Pancreas (tissue), 10 donors: Measurements from ENCODE around the gene NR5A2. TPM values are rescaled to one million over a fixed set of nuclear protein-coding genes. Genes with fewer than 3 reads are reported as not detected.

ENCODE experiments used
- ATAC-seq, 4 donors: fragments of 200-7000 bp; cut with Tn5 transposase; one replicate each; pipeline versions ENCODE4 v1.8.0 to v1.9.1; 2020; ENCODE audit warnings: mild to moderate bottlenecking in 4 of 4, moderate library complexity in 4 of 4
- DNase-seq, 6 donors: peaks; one replicate each; pipeline ENCODE4 v3.0.0-alpha.2; 2020
- FAIRE-seq: peaks from 2 replicates; lab custom pipeline; 2012; peaks lifted over from hg19 to GRCh38; lab: Jason Lieb, UNC
- H3K27ac ChIP-seq, 4 donors: fragments of 200-600 bp; sonication (generic); 1 replicate in 3 of 4; 2 replicates in 1 of 4; pipeline versions ENCODE4 v1.5.0 to v1.8.0; 2020
- H3K27me3 ChIP-seq, 4 donors: fragments of 200-600 bp; one replicate each; pipeline ENCODE4 v1.8.0; 2021
- H3K36me3 ChIP-seq, 3 donors: fragments of 200-600 bp; sonication (generic) in 1 of 3; one replicate each; pipeline versions ENCODE4 v1.5.0 to v1.8.0; 2020 to 2021
- H3K4me1 ChIP-seq, 3 donors: fragments of 200-600 bp; one replicate each; pipeline ENCODE4 v1.8.0; 2021
- H3K4me3 ChIP-seq, 4 donors: fragments of 200-600 bp; sonication (generic) in 2 of 4; one replicate each; pipeline versions ENCODE4 v1.5.0 to v1.8.0; 2020 to 2021
- H3K9me3 ChIP-seq, 4 donors: fragments of 200-600 bp; one replicate each; pipeline ENCODE4 v1.8.0; 2021
- WGBS, 2 donors: extraction: QIAGEN DNeasy Blood & Tissue Kit; methylation state at CpG; one replicate each; pipeline ENCODE4 v1.1.7; 2013; 5-methylcytosine and 5-hydroxymethylcytosine counted together
- intact Hi-C, 3 donors: fragments of 100-400 bp; cut with DNase I; formaldehyde crosslinking; loops; one replicate each; pipeline versions ENCODE4 v1.11.1 to v1.14.2; 2022
- polyA plus RNA-seq, 2 donors: library from polyadenylated mRNA; stranded (reverse); fragments of 200-250 nt; gene quantifications; one replicate each; pipeline ENCODE4 v1.2.3, GENCODE V29; 2013
- total RNA-seq, 6 donors: library from RNA; stranded (reverse); fragmentation: NEBNext Ultra II Directional in 4 of 6; extraction: Animal tissue kit (Norgen Biotek cat#: 25700) in 4 of 6; gene quantifications; one replicate each; pipeline versions ENCODE4 v1.2.1 to v1.2.4, GENCODE V29; 2021 to 2023
- TF ChIP-seq, protein P1 (sequence below), 4 donors: fragments of 200-600 bp; sonication (generic) in 3 of 4; IDR thresholded peaks; one replicate each; pipeline versions ENCODE4 v1.5.0 to v1.8.0; 2021; ENCODE audit warnings: antibody characterized with exemption in 4 of 4
- donor health status: healthy with polysubstance abuse.
- donor health status: DM: no; HTN: no; CAD: no; lungs with moderate emphysema.
- donor health status: DM: no; HTN: no; CAD: no.
- donor health status: control.
- donor health status: control.
- donor health status: Bipolar disorder and iron deficiency.
- donor health status: DM: yes; HTN: yes; CAD: no.
- donor health status: DM: no; HTN: no; CAD: no.
- donor health status: DM: no; HTN: no; CAD: no.
- donor health status: DM: yes; HTN: yes; CAD: no.

Gene NR5A2
- total and polyA plus RNA-seq, 8 donors, result 28.3 to 114 (median 82.5) TPM

DNA sequence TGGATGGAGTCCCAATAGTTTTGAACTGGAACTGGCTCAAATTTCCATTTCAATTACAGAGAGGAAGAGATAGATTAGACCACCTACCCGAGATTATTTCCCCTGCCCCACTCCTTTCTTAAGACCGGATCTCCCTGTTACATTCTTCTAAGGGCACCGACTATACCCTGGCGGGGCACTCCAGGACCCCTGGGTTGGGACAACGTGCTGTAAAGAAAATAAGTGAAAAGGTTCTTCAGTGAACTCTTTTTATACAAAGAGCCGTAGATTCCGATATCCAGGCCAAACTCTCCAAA, 6.7 kb downstream of the NR5A2 start:
- Histone ChIP-seq H3K36me3 (no peaks in the 10 kb centered on the region), H3K27ac (peak overlapping the region; percentile 22 to 99 (median 80)), H3K9me3 (no peaks in the 10 kb centered on the region), H3K4me1 (peaks cover 0 to 9% (median 4%) of the 10 kb centered on the region in 3 donors), H3K4me3 (peak overlapping the region in 3 of 4 donors; percentile 28 to 72 (median 58)), H3K27me3 (no peaks in the 10 kb centered on the region)
- DNase-seq (no peak), ATAC-seq (no peak), FAIRE-seq (no peak)
- TF ChIP-seq, protein P1, sequence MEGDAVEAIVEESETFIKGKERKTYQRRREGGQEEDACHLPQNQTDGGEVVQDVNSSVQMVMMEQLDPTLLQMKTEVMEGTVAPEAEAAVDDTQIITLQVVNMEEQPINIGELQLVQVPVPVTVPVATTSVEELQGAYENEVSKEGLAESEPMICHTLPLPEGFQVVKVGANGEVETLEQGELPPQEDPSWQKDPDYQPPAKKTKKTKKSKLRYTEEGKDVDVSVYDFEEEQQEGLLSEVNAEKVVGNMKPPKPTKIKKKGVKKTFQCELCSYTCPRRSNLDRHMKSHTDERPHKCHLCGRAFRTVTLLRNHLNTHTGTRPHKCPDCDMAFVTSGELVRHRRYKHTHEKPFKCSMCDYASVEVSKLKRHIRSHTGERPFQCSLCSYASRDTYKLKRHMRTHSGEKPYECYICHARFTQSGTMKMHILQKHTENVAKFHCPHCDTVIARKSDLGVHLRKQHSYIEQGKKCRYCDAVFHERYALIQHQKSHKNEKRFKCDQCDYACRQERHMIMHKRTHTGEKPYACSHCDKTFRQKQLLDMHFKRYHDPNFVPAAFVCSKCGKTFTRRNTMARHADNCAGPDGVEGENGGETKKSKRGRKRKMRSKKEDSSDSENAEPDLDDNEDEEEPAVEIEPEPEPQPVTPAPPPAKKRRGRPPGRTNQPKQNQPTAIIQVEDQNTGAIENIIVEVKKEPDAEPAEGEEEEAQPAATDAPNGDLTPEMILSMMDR (IDR thresholded peaks at IDR 0.05), result no peak
- WGBS, 2 donors, result 14 to 26% methylated on average over 7 of the region's 7 CpGs
- intact Hi-C loops, result no loop called here

DNA sequence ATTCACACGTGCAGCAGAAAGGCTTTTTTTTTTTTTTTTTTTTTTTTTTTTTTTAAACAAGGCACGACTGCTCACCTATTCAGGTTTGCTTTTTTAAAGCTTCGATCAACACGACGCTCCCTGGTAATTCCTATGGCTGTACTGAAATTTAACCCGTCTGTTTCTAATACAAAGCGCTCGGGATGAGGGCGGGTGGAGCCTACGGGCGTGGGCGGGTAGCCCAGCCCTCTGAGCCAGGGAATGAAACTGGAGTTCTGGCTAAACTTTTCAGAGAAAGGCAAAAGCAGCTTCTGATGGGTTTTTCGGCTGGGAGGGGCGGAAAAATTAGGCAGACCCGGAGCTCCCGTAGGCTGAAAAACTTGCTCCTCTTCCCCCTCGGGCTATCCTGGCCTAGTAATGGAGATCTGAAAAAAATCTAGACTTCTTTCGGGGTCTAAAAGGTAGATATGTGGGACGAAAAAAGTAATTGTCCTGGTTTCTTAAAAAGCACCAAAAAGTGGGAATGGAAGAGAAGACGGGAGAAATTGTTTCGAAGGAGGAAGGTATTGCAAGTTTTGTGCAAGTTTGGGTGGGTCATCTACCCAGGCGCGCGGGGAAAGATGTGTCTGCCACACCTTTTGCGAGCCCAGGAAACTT, 7.4 kb downstream of the NR5A2 start:
- H3K27ac ChIP-seq, result peak overlapping the region; percentile 54 to 99 (median 80)
- no peaks in the 10 kb centered on the region for H3K36me3 ChIP-seq
- TF ChIP-seq, protein P1 (IDR thresholded peaks at IDR 0.05), result no peak
- peaks cover 0 to 9% (median 4%) of the 10 kb centered on the region in 3 donors for H3K4me1 ChIP-seq
- no peak for FAIRE-seq
- H3K27me3 ChIP-seq, result no peaks in the 10 kb centered on the region
- H3K9me3 ChIP-seq, result no peaks in the 10 kb centered on the region
- 10 to 21% methylated on average over 25 of the region's 25 CpGs for WGBS, 2 donors
- intact Hi-C loops, result no loop called here
- DNase-seq, result no peak
- ATAC-seq, result peak in 1 of 4 donors; percentile 9
- peak overlapping the region; percentile 15 to 72 (median 43) for H3K4me3 ChIP-seq

DNA sequence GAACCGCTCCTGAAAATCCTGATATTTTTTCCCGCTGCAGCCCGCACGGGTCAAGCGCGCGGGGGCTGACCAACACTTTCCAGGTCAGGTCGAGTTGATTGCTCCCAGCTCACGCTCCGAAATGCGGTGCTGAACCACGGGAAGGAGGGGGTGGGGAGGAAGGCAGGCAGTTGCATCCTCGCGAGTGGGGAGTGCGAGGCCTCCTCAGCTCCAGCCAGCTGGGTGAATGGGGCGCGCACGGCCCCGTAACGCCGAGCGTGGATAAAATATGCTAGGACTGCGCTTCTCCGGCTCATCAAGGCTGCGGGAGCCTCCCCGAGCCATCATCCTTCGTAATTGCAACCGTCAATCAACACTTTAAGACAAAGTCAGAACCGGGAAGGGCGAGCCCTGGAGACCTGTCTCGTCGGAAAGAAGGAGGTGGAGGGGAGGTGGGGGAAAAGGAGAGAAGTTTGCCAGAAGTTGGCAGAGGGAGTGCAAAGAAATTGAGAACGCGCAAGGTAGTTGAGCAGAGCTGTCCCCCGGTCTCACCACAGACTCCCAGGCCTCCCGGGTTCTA, 8.0 kb downstream of the NR5A2 start:
- Histone ChIP-seq H3K9me3 (no peaks in the 10 kb centered on the region), H3K27ac (peak overlapping the region; percentile 54 to 99 (median 80)), H3K27me3 (no peaks in the 10 kb centered on the region), H3K4me1 (peaks cover 0 to 9% (median 4%) of the 10 kb centered on the region in 3 donors), H3K4me3 (peak overlapping the region; percentile 15 to 72 (median 43)), H3K36me3 (no peaks in the 10 kb centered on the region)
- intact Hi-C loops, result no loop called here
- 11 to 15% methylated on average over 36 of the region's 36 CpGs for WGBS, 2 donors
- ATAC-seq, result no peak
- peak in 4 of 6 donors; percentile 41 to 70 (median 51) for DNase-seq
- TF ChIP-seq, protein P1 (IDR thresholded peaks at IDR 0.05), result no peak
- no peak for FAIRE-seq

DNA sequence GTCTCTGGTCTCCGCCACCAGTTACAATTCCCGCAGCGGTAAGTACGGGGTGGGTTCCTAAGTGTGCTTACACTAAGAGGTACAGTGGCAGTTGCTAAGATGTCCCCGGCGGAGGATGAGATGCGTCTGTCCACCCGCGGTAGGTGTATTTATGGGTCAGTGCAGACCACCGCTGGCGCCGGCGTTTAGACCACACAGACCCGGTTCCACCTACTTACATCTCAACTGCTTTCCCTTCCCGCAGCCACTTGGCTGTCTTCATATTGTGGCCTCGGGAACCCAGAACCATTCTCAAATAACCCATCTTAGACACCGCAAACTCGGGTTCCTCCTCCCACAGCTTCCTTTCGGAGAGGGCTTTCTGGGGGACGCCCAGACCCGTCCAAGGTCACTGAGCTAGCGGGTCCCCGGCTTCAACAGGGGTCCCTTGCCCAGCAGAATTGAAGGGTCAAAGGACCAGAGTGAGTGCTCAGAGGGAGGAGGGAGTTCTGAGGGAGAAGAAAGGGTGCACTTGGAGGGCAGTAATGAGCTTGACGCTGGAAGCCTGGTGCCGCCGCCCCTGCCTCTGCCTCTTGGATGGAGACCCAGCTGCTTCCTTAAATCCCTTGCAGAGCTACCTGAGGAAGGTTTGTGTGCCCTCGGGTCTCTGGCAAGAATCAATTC, 8.6 kb downstream of the NR5A2 start:
- Histone ChIP-seq H3K27ac (peak overlapping the region; percentile 54 to 99 (median 80)), H3K4me3 (peak overlapping the region in 3 of 4 donors; percentile 28 to 72 (median 58)), H3K4me1 (peaks cover 0 to 9% (median 4%) of the 10 kb centered on the region in 3 donors), H3K36me3 (no peaks in the 10 kb centered on the region), H3K27me3 (no peaks in the 10 kb centered on the region), H3K9me3 (no peaks in the 10 kb centered on the region)
- TF ChIP-seq, protein P1 (IDR thresholded peaks at IDR 0.05), result no peak
- ATAC-seq, result no peak
- intact Hi-C loops, result no loop called here
- WGBS, 2 donors, result 12% methylated on average over 27 of the region's 27 CpGs
- no peak for FAIRE-seq
- DNase-seq, result peak in 3 of 6 donors; percentile 42 to 55 (median 51)
